Measurements from ENCODE around the gene AADACL2.
A peak's percentile ranks its signal among the peaks of the same experiment; 100 is the strongest.
"Not testable (repeated sequence)": the region's sequence is repeated elsewhere in the genome, so short reads cannot be mapped to it uniquely, and the experiment has no call there.

AADACL2 gene

GRCh38 chr3:151768393-151768930 is 34.7 kb downstream of the AADACL2 start:
- DNase-seq = no peak

GRCh38 chr3:151769175-151769574 is 35.4 kb downstream of the AADACL2 start:
- DNase-seq = no peak

GRCh38 chr3:151770956-151771355 is 37.2 kb downstream of the AADACL2 start:
- peak; percentile 56 for DNase-seq

- DNase-seq = no peak
Measured at GRCh38 chr3:151772825-151773480, 39.2 kb downstream of the AADACL2 start.

GRCh38 chr3:151774235-151774634 is 40.5 kb downstream of the AADACL2 start:
- no peak for DNase-seq

GRCh38 chr3:151774910-151775309 is 41.2 kb downstream of the AADACL2 start:
- no peak for DNase-seq

- no peak for DNase-seq
Measured at GRCh38 chr3:151775314-151776258, 41.9 kb downstream of the AADACL2 start.

- no peak for DNase-seq
Measured at GRCh38 chr3:151776259-151776740, 42.6 kb downstream of the AADACL2 start.

- DNase-seq = no peak
Measured at GRCh38 chr3:151777880-151778279, 44.2 kb downstream of the AADACL2 start.

GRCh38 chr3:151787626-151788025 is 53.9 kb downstream of the AADACL2 start:
- DNase-seq = no peak

GRCh38 chr3:151788401-151788800 is 54.7 kb downstream of the AADACL2 start:
- no peak for DNase-seq

- DNase-seq = no peak
Measured at GRCh38 chr3:151789853-151790463, 56.2 kb downstream of the AADACL2 start.

- not testable (repeated sequence) for DNase-seq
Measured at GRCh38 chr3:151790763-151791162, 57.0 kb downstream of the AADACL2 start.

- no peak for DNase-seq
Measured at GRCh38 chr3:151792411-151792810, 58.7 kb downstream of the AADACL2 start.

GRCh38 chr3:151793636-151794035 is 59.9 kb downstream of the AADACL2 start:
- DNase-seq = no peak

- DNase-seq = no peak
Measured at GRCh38 chr3:151794080-151794479, 60.4 kb downstream of the AADACL2 start.

GRCh38 chr3:151795276-151795675 is 61.5 kb downstream of the AADACL2 start:
- no peak for DNase-seq

- DNase-seq = no peak
Measured at GRCh38 chr3:151796105-151796680, 62.5 kb downstream of the AADACL2 start.

- no peak for DNase-seq
Measured at GRCh38 chr3:151798466-151798865, 64.7 kb downstream of the AADACL2 start.

- DNase-seq = no peak
Measured at GRCh38 chr3:151800431-151800830, 66.7 kb downstream of the AADACL2 start.

- DNase-seq = no peak
Measured at GRCh38 chr3:151804267-151804666, 70.5 kb downstream of the AADACL2 start.

- DNase-seq = no peak
Measured at GRCh38 chr3:151806838-151807237, 73.1 kb downstream of the AADACL2 start.

Measured in left hindlimb (tissue), 1 donor.